HG02763 (cell line): ENCODE data around the gene USF3.

ENCODE experiments used
- ATAC-seq: cut with Tn5 transposase; IDR thresholded peaks from one replicate; pipeline ENCODE4 v1.9.1; 2021; ENCODE audit warnings: mild to moderate bottlenecking, moderate library complexity; ENCODE audit not compliant: unreplicated experiment

USF3 gene

DNA sequence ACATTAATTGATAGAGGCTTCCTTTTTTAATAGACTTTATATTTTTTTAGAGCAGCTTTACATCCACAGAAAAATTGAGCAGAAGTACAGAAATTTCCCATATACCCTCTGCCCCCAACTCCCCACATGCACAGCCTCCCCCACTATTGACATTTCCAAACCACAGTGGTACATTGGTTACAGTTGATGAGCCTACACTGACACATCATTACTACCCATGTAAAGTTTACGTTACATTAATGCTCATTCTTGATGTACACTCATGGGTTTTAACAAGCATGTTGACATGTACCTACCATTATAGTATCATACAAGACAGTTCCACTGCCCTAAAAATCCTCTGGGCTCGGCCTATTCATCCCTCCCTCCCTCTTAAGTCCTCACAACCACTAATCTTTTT, 78.7 kb downstream of the USF3 start:
- no peak for ATAC-seq

DNA sequence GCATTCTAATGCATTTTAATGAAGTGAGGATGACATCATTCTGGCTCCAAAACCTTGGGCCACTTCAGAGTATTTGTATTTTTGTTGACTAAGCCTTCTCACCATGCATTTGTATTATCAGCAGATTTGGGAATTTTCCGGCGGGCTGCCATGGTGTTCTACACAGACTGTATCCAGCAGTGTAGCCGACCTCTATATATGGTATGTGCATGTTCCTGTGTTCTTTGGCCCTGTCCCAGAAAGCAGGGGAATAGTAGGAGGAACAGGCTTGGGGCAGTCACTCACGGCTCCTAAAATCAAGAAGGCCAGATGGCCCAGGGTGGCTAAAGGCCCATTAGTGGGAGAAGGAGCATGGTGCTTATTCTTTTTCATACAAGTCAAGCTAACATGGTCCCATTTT, 80.5 kb downstream of the USF3 start:
- ATAC-seq = no peak

DNA sequence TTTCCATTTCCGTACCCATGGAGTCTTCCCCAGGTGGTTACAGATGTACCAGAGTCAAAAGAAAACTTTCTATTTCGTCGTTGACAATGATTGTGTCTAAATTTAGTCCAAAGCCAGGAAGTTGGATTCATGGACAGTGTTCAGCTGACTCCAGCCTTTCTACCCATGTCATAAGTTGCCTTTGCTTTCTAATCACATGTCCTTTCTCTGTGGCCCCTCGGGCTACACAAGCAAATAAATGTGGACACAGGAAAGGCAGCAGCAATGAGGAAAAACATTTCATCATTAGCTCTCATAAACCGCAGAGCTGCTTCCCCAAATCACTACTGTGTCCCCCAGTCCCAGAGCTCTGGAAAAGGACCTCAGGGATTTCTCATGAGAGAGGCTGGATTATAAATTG, 82.0 kb downstream of the USF3 start:
- no peak for ATAC-seq

DNA sequence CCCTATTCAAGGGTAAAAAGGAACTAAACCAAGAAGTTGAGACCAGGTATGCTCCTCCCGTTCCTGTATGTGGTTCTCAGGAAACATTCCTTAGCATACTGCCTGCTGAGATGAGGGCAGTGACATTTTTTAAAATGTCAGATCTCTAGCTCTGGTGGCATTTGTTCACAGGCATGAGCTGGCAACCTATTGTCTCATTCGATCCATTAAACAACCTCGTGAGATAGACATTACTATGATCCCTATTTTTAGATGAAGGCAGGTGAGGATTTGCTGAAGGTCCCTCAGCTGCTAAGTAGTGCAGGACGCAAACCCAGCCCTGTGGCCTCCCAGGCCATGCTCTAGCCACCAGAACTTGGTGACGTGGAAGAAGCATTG, 89.2 kb downstream of the USF3 start:
- no peak for ATAC-seq

DNA sequence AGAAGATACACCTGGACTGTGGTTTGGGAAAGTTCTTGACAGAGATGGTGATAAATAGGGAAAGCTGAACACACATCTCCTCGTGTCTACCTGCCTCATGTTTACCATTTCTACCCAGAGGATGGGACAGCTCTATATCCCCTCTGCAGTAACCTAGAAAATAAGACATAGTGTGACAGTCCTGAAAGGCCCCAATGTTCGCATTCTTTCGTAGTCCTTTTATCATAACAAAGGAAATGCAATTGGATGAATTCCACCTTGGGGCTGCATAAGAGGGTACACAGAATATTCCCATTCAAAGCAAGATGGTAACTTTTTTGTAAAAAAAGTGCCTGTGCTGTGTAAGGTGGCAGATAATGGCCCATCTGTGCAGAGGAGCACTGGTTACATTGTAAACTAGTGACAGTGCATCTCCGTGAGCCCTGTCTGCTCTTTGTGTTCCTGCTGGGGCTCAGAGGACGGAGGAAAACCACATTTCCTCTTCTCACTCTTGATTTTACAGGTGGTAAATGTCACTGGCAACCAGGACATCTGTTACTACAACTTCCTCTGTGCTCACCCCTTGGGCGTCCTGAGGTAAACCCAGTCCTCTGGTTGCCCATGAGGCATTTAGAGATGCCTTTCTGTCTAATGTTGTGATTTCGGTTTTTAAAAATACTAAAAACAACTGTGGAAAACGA, 89.8 kb downstream of the USF3 start:
- peak; percentile 99 for ATAC-seq

DNA sequence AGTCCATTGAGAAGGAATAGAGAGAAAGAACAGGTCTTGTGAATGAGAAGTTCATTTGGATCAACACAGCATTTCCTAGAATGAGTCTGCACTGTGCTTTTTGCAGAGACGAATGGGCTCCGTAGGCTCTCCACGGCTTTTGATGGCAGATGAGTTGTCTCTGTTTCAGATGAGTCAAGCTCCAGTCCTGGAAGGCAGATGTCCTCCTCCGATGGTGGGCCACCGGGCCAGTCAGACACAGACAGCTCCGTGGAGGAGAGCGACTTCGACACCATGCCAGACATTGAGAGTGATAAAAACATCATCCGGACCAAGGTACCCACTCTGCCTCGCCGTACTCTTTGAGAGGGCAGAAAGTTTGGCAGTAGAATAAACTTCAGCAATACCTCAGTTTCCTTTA, 93.6 kb downstream of the USF3 start:
- no peak for ATAC-seq

DNA sequence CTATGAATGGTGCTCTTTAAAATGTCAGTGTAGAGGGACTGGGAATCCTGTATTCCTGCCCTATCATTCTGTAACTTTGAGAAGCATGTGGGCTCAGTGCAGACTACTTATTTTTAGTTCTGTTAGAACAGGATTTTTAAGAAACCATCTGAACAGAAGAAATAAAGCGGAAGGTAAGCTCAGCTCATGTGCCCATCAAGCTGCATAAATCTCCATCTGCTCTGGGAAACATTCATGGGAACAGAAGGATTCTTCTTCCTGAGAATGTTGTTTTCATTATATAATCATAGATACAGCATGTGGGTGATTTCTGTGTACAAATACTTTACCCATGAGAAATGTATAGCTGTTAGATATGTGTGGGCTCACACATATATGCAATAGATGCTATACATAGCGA, 94.2 kb downstream of the USF3 start:
- ATAC-seq = no peak

DNA sequence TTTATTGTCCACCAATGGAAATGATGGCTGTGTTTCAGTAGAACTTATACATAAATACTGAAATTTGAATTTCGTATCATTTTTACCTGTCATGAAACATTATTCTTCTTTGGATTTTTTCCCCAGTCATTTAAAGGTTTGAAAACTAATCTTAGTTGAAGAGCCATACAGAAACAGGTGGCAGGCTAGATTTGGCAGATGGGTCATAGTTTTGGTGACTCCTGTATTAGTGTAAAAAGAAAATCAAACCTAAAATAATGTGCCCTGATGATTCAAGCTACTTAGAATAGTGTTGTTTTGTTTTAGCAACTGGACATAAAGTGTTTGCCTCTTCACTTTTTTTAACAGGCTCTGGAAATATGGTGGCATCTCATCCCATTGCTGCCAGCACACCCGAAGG, 95.2 kb downstream of the USF3 start:
- ATAC-seq = no peak

DNA sequence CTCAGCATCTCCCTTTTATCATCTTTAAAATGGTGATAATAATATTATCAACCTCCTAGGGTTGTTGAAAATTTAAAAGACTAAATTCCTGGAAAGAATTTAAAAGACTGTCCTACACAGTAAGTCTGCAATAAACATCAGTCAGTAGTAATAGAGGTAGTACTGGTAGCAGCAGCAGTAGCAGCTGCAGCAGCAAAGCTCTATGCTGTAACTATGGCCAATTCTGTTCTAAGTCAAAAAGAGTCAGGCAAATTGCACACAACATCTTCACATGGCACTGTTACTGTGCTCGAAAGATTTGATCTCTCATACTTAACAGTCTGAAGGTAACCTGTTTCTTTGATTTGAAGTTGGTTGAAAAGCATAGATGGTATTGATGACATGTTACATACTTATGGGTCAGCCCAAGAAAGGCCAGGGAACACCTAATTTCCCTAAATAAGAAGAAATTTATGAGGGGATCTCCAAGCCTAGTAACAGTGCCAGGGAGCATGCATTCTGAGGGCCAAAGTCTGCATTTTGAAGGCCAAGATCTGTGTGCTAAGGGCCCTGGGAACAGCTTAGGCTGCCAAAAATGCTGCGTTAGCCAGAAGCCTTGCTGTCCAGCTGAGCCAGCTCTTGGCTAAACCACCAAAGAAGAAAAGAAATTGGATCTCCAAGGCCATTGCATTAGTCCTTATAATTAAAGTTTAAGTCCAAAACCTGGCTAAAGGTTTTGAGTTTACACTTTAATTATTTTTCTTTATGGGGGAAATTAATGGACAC, 95.8 kb downstream of the USF3 start:
- ATAC-seq = no peak
